IMR-90 (cell line): ENCODE results near the gene LRP3. TPM values are rescaled to one million over a fixed set of nuclear protein-coding genes. Genes with fewer than 3 reads are reported as not detected.
A peak's percentile ranks its signal among the peaks of the same experiment; 100 is the strongest.
"Not testable (repeated sequence)": the region's sequence is repeated elsewhere in the genome, so short reads cannot be mapped to it uniquely, and the experiment has no call there.

Experiments
- ATAC-seq: fragments of 200-7000 bp; cut with Tn5 transposase; 2 replicates; pipeline ENCODE4 v1.9.1; 2020; ENCODE audit warnings: low read depth, mild to moderate bottlenecking, moderate library complexity
- BruUV-seq: library from RNA; stranded (reverse); fragments of 400-500 nt; replicated peaks from 2 replicates; lab custom pipeline; 2021; lab: Mats Ljungman, UMichigan
- CTCF ChIA-PET: fragments of 300-600 bp; formaldehyde crosslinking; extraction: SDS; loops from one replicate; lab custom pipeline; 2021; ENCODE audit warnings: antibody characterized with exemption; lab: Yijun Ruan, JAX
- POLR2A ChIA-PET: fragments of 300-600 bp; sonication (Branson Sonifier 250); formaldehyde crosslinking; loops from one replicate; lab custom pipeline; 2022; ENCODE audit warnings: antibody characterized with exemption; ENCODE audit not compliant: unreplicated experiment; lab: Charles Lee
- DNase-seq: peaks from one replicate; pipeline ENCODE4 v3.0.0; 2013
- H2AFZ ChIP-seq: replicated peaks from 2 replicates; pipeline ENCODE3; 2013; ENCODE audit warnings: low read length, mild to moderate bottlenecking; ENCODE audit not compliant: poor library complexity
- H2AK5ac ChIP-seq: 2 replicates; pipeline ENCODE4 v1.6.1; 2013; ENCODE audit warnings: low read depth, low read length, inconsistent platforms
- H2AK9ac ChIP-seq: replicated peaks from 2 replicates; pipeline ENCODE3; 2013; ENCODE audit warnings: mild to moderate bottlenecking, low read depth, low read length, moderate library complexity; ENCODE audit not compliant: poor library complexity
- H2BK120ac ChIP-seq: 2 replicates; pipeline ENCODE4 v1.6.1; 2013; ENCODE audit warnings: low read depth, low read length, inconsistent platforms
- H2BK15ac ChIP-seq: 3 replicates; pipeline ENCODE4 v1.6.1; 2013; ENCODE audit warnings: low read depth, low read length, inconsistent platforms
- H2BK20ac ChIP-seq: 2 replicates; pipeline ENCODE4 v1.6.1; 2013; ENCODE audit warnings: low read depth, mild to moderate bottlenecking, inconsistent platforms, low read length, moderate library complexity
- H2BK5ac ChIP-seq: 2 replicates; pipeline ENCODE4 v1.6.1; 2013; ENCODE audit warnings: mild to moderate bottlenecking, low read depth, low read length, inconsistent platforms; ENCODE audit not compliant: poor library complexity, severe bottlenecking
- H3K14ac ChIP-seq: replicated peaks from 2 replicates; pipeline ENCODE4 v1.6.1; 2013; ENCODE audit warnings: low read depth, low read length, inconsistent platforms
- H3K18ac ChIP-seq: 2 replicates; pipeline ENCODE4 v1.6.1; 2013; ENCODE audit warnings: low read depth, low read length, control low read depth
- H3K23ac ChIP-seq: 2 replicates; pipeline ENCODE4 v1.6.1; 2013; ENCODE audit warnings: low read depth, low read length, inconsistent platforms
- H3K27ac ChIP-seq: 2 replicates; pipeline ENCODE4 v1.5.1; 2013; ENCODE audit warnings: mild to moderate bottlenecking, control low read depth, low read length; ENCODE audit not compliant: insufficient read depth
- H3K27me3 ChIP-seq: 2 replicates; pipeline ENCODE4 v1.6.1; 2013; ENCODE audit warnings: low read length; ENCODE audit not compliant: control insufficient read depth, insufficient read depth
- H3K36me3 ChIP-seq: 2 replicates; pipeline ENCODE4 v1.6.1; 2013; ENCODE audit warnings: low read length, mixed read lengths; ENCODE audit not compliant: control insufficient read depth, insufficient read depth
- H3K4ac ChIP-seq: 2 replicates; pipeline ENCODE4 v1.6.1; 2013; ENCODE audit warnings: low read depth, low read length, inconsistent platforms
- H3K4me1 ChIP-seq: 2 replicates; pipeline ENCODE4 v1.6.1; 2013; ENCODE audit warnings: low read length, mixed read lengths; ENCODE audit not compliant: control insufficient read depth, insufficient read depth
- H3K4me2 ChIP-seq: 2 replicates; pipeline ENCODE4 v1.6.1; 2013; ENCODE audit warnings: low read depth, mild to moderate bottlenecking, control low read depth, low read length, moderate library complexity
- H3K4me3 ChIP-seq: 2 replicates; pipeline ENCODE4 v1.5.1; 2013; ENCODE audit warnings: low read depth, mild to moderate bottlenecking, control low read depth, low read length, moderate library complexity; ENCODE audit not compliant: insufficient read depth
- H3K56ac ChIP-seq: 2 replicates; pipeline ENCODE4 v1.6.1; 2013; ENCODE audit warnings: low read length, inconsistent platforms; ENCODE audit not compliant: insufficient read depth; ENCODE audit errors: extremely low read depth
- H3K79me1 ChIP-seq, 2 experiments: 2 replicates each; pipeline ENCODE4 v1.6.1; 2013; ENCODE audit warnings: low read length in 2 of 2, inconsistent platforms in 1 of 2, low read depth in 1 of 2
- H3K9ac ChIP-seq: 2 replicates; pipeline ENCODE4 v1.6.1; 2013; ENCODE audit warnings: low read depth, low read length, control low read depth
- H3K9me1 ChIP-seq: 2 replicates; pipeline ENCODE4 v1.6.1; 2013; ENCODE audit warnings: low read length, inconsistent platforms; ENCODE audit not compliant: insufficient read depth
- H3K9me3 ChIP-seq: 2 replicates; pipeline ENCODE4 v1.6.1; 2013; ENCODE audit warnings: low read length; ENCODE audit not compliant: control insufficient read depth, insufficient read depth
- H4K20me1 ChIP-seq: 2 replicates; pipeline ENCODE4 v1.6.1; 2013; ENCODE audit warnings: low read length, inconsistent platforms; ENCODE audit not compliant: insufficient read depth
- H4K5ac ChIP-seq: 2 replicates; pipeline ENCODE4 v1.6.1; 2013; ENCODE audit warnings: mild to moderate bottlenecking, low read depth, low read length, control low read depth
- H4K8ac ChIP-seq, 2 experiments: 2 replicates each; pipeline ENCODE4 v1.6.1; 2013; ENCODE audit warnings: low read depth in 2 of 2, low read length in 2 of 2, control low read depth in 1 of 2, inconsistent platforms in 1 of 2
- H4K91ac ChIP-seq: 2 replicates; pipeline ENCODE4 v1.6.1; 2013; ENCODE audit warnings: low read depth, low read length, inconsistent platforms; ENCODE audit not compliant: insufficient read depth
- CEBPB ChIP-seq: IDR thresholded peaks from 2 replicates; pipeline ENCODE4 v1.6.1; 2012; ENCODE audit warnings: low read depth, low read length, improper control_type of control experiment
- CHD1 ChIP-seq: IDR thresholded peaks from 2 replicates; pipeline ENCODE4 v1.6.1; 2012; ENCODE audit warnings: low read depth, low read length, improper control_type of control experiment
- MAZ ChIP-seq: IDR thresholded peaks from 2 replicates; pipeline ENCODE4 v1.6.1; 2012; ENCODE audit warnings: low read depth, mild to moderate bottlenecking, low read length, improper control_type of control experiment, moderate library complexity, borderline replicate concordance
- WGBS, 2 experiments: methylation state at CpG; one replicate each; pipeline versions ENCODE4 v1.1.5 to v1.1.7; 2013; ENCODE audit warnings: missing lambda C conversion rate in 2 of 2; ENCODE audit not compliant: insufficient read length in 1 of 2; ENCODE audit errors: extremely low coverage in 2 of 2; 5-methylcytosine and 5-hydroxymethylcytosine counted together
- dilution Hi-C: fragments of 300-500 bp; cut with HindIII; formaldehyde crosslinking; loops from one replicate; pipeline ENCODE4 v1.14.3; 2018; ENCODE audit warnings: low sequenced_read_pairs; ENCODE audit not compliant: unreplicated experiment
- in situ Hi-C: fragments of 300-500 bp; cut with MboI; formaldehyde crosslinking; loops from 3 replicates; pipeline ENCODE4 v1.14.3; 2019; ENCODE audit warnings: low sequenced_read_pairs, inconsistent platforms, mixed read lengths
- intact Hi-C: fragments of 100-400 bp; cut with micrococcal nuclease; formaldehyde crosslinking; loops from 2 replicates; pipeline ENCODE4 v1.10.0; 2022
- polyA plus RNA-seq, 3 experiments: library from polyadenylated mRNA; depleted of rRNA; stranded (reverse); fragments of >200 nt; gene quantifications; 2 replicates each; pipeline ENCODE4 v1.2.3, GENCODE V29; 2012; ENCODE audit warnings: low replicate concordance in 1 of 3
- total RNA-seq: library from RNA; depleted of rRNA; stranded (reverse); fragments of >200 nt; gene quantifications from 2 replicates; pipeline ENCODE4 v1.2.3, GENCODE V29; 2012

The LRP3 gene
- total and polyA plus RNA-seq, 2 of the 4 experiments (the other 2 are of a cell fraction): 8.4 to 20.2 TPM

GRCh38 chr19:33152176-33152575 is 42.0 kb upstream of the LRP3 start:
- Histone ChIP-seq H3K27me3 (no peaks in the 10 kb centered on the region), H3K4me1 (peaks cover 1% of the 10 kb centered on the region; the same call in 1 of the 2 replicates), H3K23ac (no peak overlapping the region), H3K56ac (no peak overlapping the region), H2AK5ac (no peak overlapping the region), H2BK120ac (no peak overlapping the region), H2BK5ac (no peak overlapping the region), H3K14ac (no peak overlapping the region), H4K20me1 (no peaks in the 10 kb centered on the region), H3K27ac (no peak overlapping the region), H2BK20ac (no peak overlapping the region), H4K8ac (no peak overlapping the region), H3K4ac (no peak overlapping the region), H3K9ac (no peak overlapping the region), H3K36me3 (no peaks in the 10 kb centered on the region), H2BK15ac (no peak overlapping the region), H3K4me3 (no peak overlapping the region), H4K91ac (no peak overlapping the region), H2AK9ac (no peak overlapping the region), H3K9me1 (no peaks in the 10 kb centered on the region), H2AFZ (no peak overlapping the region), H3K9me3 (no peaks in the 10 kb centered on the region), H3K18ac (no peak overlapping the region), H3K4me2 (0 out of 2 replicates have a peak overlapping the region, but pooled peaks have one; percentile 27), H3K79me1 (no peaks in the 10 kb centered on the region), H4K5ac (no peak overlapping the region)
- dilution Hi-C loops: no loop called here
- DNase-seq (peak; percentile 50), ATAC-seq (peak; percentile 44)
- ChIA-PET CTCF (interaction anchor here (0.6 kb wide), 2 partner anchors 32 to 33 kb away, joined by 3 to 4 read pairs; no protein-coding TSS in a partner anchor), POLR2A (interaction anchor here (0.6 kb wide), 1 partner anchor 634 kb away, joined by 8 read pairs; no protein-coding TSS in a partner anchor)
- no TSS peak for BruUV-seq
- in situ Hi-C loops: no loop called here
- WGBS, 2 experiments: no CpG with 5 or more reads among the region's 2 CpGs
- intact Hi-C loops: no loop called here
- peak; percentile 47; the same call in 1 of the 2 replicates for TF ChIP-seq MAZ
- TF ChIP-seq CHD1: no peak
- peak; percentile 95 for TF ChIP-seq CEBPB

- H2BK120ac ChIP-seq, H4K20me1 ChIP-seq, H2AK5ac ChIP-seq, H3K79me1 ChIP-seq, H4K91ac ChIP-seq, DNase-seq, H3K56ac ChIP-seq, intact Hi-C loops, H2BK5ac ChIP-seq, H2BK20ac ChIP-seq, H3K4ac ChIP-seq, H3K14ac ChIP-seq, H3K4me3 ChIP-seq, H3K9me3 ChIP-seq, H3K36me3 ChIP-seq, H4K8ac ChIP-seq, ATAC-seq, H3K27ac ChIP-seq, dilution Hi-C loops, H2AK9ac ChIP-seq, H4K5ac ChIP-seq, H3K4me1 ChIP-seq, H3K18ac ChIP-seq, H3K23ac ChIP-seq, in situ Hi-C loops, H3K9ac ChIP-seq, BruUV-seq, H3K27me3 ChIP-seq, H2AFZ ChIP-seq, H3K9me1 ChIP-seq, H2BK15ac ChIP-seq: not testable (repeated sequence)
- H3K4me2 ChIP-seq: 0 out of 2 replicates have a peak overlapping the region, but pooled peaks have one; percentile 27
- POLR2A ChIA-PET: interaction anchor here (0.6 kb wide), 1 partner anchor 634 kb away, joined by 8 read pairs; no protein-coding TSS in a partner anchor
- CTCF ChIA-PET: interaction anchor here (0.6 to 0.8 kb wide), 3 partner anchors 14 to 32 kb away, joined by 3 to 6 read pairs (median 3); no protein-coding TSS in a partner anchor
- WGBS, 2 experiments: no CpG with 5 or more reads among the region's 4 CpGs
Measured at GRCh38 chr19:33152625-33153024, 41.5 kb upstream of the LRP3 start.
